ENCODE results near the gene SEL1L3. TPM values are rescaled to one million over a fixed set of nuclear protein-coding genes. Genes with fewer than 3 reads are reported as not detected.

Gene SEL1L3
- total RNA-seq, 1 donor from 2014 or later, result 24.9 TPM

DNA sequence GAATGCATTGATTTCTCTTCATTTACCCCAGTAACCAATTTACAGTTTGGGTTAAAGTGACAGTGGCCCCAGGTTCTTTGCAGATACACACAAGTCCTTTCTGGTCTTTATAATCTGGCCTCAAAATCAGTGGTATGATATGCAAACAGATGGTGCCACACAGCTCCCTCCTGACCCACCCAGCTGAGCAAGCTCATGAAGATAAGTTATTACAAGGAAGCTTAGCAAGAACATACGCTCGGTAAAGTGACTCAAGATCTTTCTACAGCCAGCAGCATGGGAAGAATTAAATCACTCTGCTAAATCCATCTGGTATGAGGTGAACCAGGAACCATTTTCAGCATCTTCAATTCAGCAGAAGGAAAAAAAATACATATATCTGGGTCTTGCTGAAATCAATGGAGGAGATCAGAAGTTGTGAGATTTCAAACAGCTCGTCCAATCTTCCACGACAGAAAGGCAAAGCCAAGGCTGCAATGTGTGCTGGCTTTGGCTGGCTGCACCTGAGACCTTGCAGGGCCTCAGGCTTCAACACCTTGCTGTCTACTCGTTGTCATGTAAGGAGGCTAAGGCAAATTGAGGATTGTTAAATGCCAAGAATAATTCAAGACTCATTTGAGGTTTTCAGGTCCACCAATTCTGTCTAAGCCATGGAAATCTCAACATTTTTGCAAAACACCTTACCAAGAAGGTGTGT is 28.2 kb downstream of the SEL1L3 start:
- Histone ChIP-seq H4K20me1 (ENCODE audit: insufficient read depth, low read length) (no peaks in the 10 kb centered on the region), H3K4me3 (ENCODE audit: insufficient read depth, low read depth, low read length) (no peak overlapping the region), H2AFZ (ENCODE audit: low read depth, low read length) (no peak overlapping the region), H3K79me2 (ENCODE audit: insufficient read depth, low read length) (no peaks in the 10 kb centered on the region), H3K4me2 (ENCODE audit: low read length) (no peak overlapping the region), H3K9ac (ENCODE audit: low read length) (no peak overlapping the region), H3K9me3 (ENCODE audit: insufficient read depth, low read depth, low read length) (no peaks in the 10 kb centered on the region), H3K27ac (ENCODE audit: low read depth, low read length) (no peak overlapping the region), H3K4me1 (ENCODE audit: insufficient read depth, low read length) (no peaks in the 10 kb centered on the region), H3K36me3 (ENCODE audit: insufficient read depth, low read length) (no peaks in the 10 kb centered on the region), H3K27me3 (ENCODE audit: insufficient read depth, low read length) (no peaks in the 10 kb centered on the region)
- TF ChIP-seq, protein P1, sequence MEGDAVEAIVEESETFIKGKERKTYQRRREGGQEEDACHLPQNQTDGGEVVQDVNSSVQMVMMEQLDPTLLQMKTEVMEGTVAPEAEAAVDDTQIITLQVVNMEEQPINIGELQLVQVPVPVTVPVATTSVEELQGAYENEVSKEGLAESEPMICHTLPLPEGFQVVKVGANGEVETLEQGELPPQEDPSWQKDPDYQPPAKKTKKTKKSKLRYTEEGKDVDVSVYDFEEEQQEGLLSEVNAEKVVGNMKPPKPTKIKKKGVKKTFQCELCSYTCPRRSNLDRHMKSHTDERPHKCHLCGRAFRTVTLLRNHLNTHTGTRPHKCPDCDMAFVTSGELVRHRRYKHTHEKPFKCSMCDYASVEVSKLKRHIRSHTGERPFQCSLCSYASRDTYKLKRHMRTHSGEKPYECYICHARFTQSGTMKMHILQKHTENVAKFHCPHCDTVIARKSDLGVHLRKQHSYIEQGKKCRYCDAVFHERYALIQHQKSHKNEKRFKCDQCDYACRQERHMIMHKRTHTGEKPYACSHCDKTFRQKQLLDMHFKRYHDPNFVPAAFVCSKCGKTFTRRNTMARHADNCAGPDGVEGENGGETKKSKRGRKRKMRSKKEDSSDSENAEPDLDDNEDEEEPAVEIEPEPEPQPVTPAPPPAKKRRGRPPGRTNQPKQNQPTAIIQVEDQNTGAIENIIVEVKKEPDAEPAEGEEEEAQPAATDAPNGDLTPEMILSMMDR (IDR thresholded peaks at IDR 0.05; ENCODE audit: insufficient read depth, low read depth, low read length), result no peak
- TF ChIP-seq EZH2 (IDR thresholded peaks at IDR 0.05; ENCODE audit: insufficient read depth, low read length), result no peak
- H3K27ac Mint-ChIP-seq (ENCODE audit: unreplicated experiment), result no peak overlapping the region
- H3K4me3 Mint-ChIP-seq (ENCODE audit: unreplicated experiment), result no peak overlapping the region
- H3K27me3 Mint-ChIP-seq (ENCODE audit: low read depth, unreplicated experiment), result no peaks in the 10 kb centered on the region
- no peaks in the 10 kb centered on the region for H3K4me1 Mint-ChIP-seq (ENCODE audit: low read depth, unreplicated experiment)
- peaks cover 11% of the 10 kb centered on the region for H3K36me3 Mint-ChIP-seq (ENCODE audit: low read depth, unreplicated experiment)
- DNase-seq (ENCODE audit: low read depth), result no peak
- no peaks in the 10 kb centered on the region for H3K9me3 Mint-ChIP-seq (ENCODE audit: unreplicated experiment)
- peak; percentile 26 for FAIRE-seq

DNA sequence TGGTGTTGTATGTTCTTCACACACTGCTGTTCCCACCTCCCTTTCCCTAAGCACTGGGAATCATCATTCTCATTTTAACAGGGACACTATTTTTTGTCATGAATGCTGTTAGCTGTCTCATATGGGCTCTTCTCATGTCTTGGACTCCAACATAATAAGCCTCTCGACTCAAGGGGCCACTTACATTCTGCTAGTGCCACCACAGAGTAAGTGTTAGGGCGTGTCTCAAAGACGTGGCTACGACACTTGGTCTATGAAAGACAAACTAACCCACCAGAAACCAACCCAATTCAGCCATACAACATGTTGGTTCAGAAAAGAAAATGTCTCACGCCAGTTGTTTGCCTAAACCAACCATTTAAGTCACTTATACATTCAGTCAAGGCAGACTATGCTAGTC is 32.2 kb downstream of the SEL1L3 start:
- no peaks in the 10 kb centered on the region for H3K27me3 Mint-ChIP-seq (ENCODE audit: low read depth, unreplicated experiment)
- TF ChIP-seq EZH2 (IDR thresholded peaks at IDR 0.05; ENCODE audit: insufficient read depth, low read length), result no peak
- TF ChIP-seq, protein P1 (IDR thresholded peaks at IDR 0.05; ENCODE audit: insufficient read depth, low read depth, low read length), result no peak
- no peak overlapping the region for H3K27ac Mint-ChIP-seq (ENCODE audit: unreplicated experiment)
- no peaks in the 10 kb centered on the region for H3K9me3 ChIP-seq (ENCODE audit: insufficient read depth, low read depth, low read length)
- no peak overlapping the region for H3K4me2 ChIP-seq (ENCODE audit: low read length)
- no peaks in the 10 kb centered on the region for H3K36me3 ChIP-seq (ENCODE audit: insufficient read depth, low read length)
- no peaks in the 10 kb centered on the region for H3K27me3 ChIP-seq (ENCODE audit: insufficient read depth, low read length)
- H3K4me1 ChIP-seq (ENCODE audit: insufficient read depth, low read length), result no peaks in the 10 kb centered on the region
- no peaks in the 10 kb centered on the region for H3K79me2 ChIP-seq (ENCODE audit: insufficient read depth, low read length)
- peaks cover 13% of the 10 kb centered on the region for H3K36me3 Mint-ChIP-seq (ENCODE audit: low read depth, unreplicated experiment)
- no peak overlapping the region for H3K4me3 Mint-ChIP-seq (ENCODE audit: unreplicated experiment)
- H3K27ac ChIP-seq (ENCODE audit: low read depth, low read length), result no peak overlapping the region
- H3K9ac ChIP-seq (ENCODE audit: low read length), result no peak overlapping the region
- FAIRE-seq, result no peak
- no peaks in the 10 kb centered on the region for H3K9me3 Mint-ChIP-seq (ENCODE audit: unreplicated experiment)
- no peaks in the 10 kb centered on the region for H3K4me1 Mint-ChIP-seq (ENCODE audit: low read depth, unreplicated experiment)
- no peak overlapping the region for H2AFZ ChIP-seq (ENCODE audit: low read depth, low read length)
- no peak for DNase-seq (ENCODE audit: low read depth)
- no peaks in the 10 kb centered on the region for H4K20me1 ChIP-seq (ENCODE audit: insufficient read depth, low read length)
- no peak overlapping the region for H3K4me3 ChIP-seq (ENCODE audit: insufficient read depth, low read depth, low read length)

DNA sequence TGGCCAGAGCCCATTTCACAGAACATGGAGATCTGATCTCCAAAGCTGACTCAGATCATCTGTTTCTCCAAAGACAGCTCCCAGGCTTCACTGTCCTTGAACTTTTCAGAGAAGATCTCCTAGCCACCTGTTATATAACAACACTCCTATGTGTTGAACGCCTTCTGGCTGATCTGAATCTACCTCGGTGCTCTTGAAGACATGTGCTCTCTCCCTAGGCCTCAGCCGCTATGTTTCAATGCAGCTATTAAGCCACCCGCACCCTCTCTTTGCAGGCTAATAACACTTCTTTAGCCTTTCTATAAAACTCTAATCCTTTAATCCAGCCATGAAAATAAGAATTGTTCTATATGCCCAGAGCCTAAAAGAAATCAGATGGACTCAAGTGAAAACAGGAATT is 34.9 kb downstream of the SEL1L3 start:
- no peak for TF ChIP-seq EZH2 (IDR thresholded peaks at IDR 0.05; ENCODE audit: insufficient read depth, low read length)
- TF ChIP-seq, protein P1 (IDR thresholded peaks at IDR 0.05; ENCODE audit: insufficient read depth, low read depth, low read length), result no peak
- DNase-seq (ENCODE audit: low read depth), result no peak
- Mint-ChIP-seq H3K9me3 (ENCODE audit: unreplicated experiment) (no peaks in the 10 kb centered on the region), H3K4me3 (ENCODE audit: unreplicated experiment) (no peak overlapping the region), H3K4me1 (ENCODE audit: low read depth, unreplicated experiment) (no peaks in the 10 kb centered on the region), H3K36me3 (ENCODE audit: low read depth, unreplicated experiment) (peaks cover 9% of the 10 kb centered on the region), H3K27ac (ENCODE audit: unreplicated experiment) (no peak overlapping the region), H3K27me3 (ENCODE audit: low read depth, unreplicated experiment) (no peaks in the 10 kb centered on the region)
- H4K20me1 ChIP-seq (ENCODE audit: insufficient read depth, low read length), result no peaks in the 10 kb centered on the region
- H3K27me3 ChIP-seq (ENCODE audit: insufficient read depth, low read length), result no peaks in the 10 kb centered on the region
- H3K4me3 ChIP-seq (ENCODE audit: insufficient read depth, low read depth, low read length), result no peak overlapping the region
- no peaks in the 10 kb centered on the region for H3K79me2 ChIP-seq (ENCODE audit: insufficient read depth, low read length)
- H3K9ac ChIP-seq (ENCODE audit: low read length), result no peak overlapping the region
- no peak overlapping the region for H2AFZ ChIP-seq (ENCODE audit: low read depth, low read length)
- FAIRE-seq, result no peak
- no peak overlapping the region for H3K4me2 ChIP-seq (ENCODE audit: low read length)
- H3K4me1 ChIP-seq (ENCODE audit: insufficient read depth, low read length), result no peaks in the 10 kb centered on the region
- no peak overlapping the region for H3K27ac ChIP-seq (ENCODE audit: low read depth, low read length)
- H3K9me3 ChIP-seq (ENCODE audit: insufficient read depth, low read depth, low read length), result no peaks in the 10 kb centered on the region
- no peaks in the 10 kb centered on the region for H3K36me3 ChIP-seq (ENCODE audit: insufficient read depth, low read length)

Data from astrocyte (in vitro differentiated cells and primary cell).